Measurements from ENCODE around the gene SLC7A1.

The SLC7A1 gene

DNA sequence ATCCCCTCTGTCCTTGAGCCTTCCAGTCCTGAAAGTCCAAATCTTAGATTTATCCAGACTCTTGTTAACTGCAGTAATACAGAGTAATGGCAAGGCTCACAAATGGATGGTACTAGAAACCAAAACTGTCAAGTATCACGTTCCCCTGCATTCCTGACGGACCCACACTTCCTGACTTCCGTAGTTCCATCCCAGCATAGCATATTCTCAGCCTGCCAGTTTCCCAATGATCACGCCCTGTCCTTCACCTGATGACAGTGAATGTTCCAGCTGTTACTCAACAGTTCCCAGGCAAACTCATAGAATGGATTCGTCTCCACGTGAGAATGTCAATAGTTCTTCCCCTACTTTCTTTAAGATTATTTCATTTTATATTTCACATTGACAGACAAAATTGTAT, 33.6 kb downstream of the SLC7A1 start:
- Mint-ChIP-seq H3K27me3 (no peaks in the 10 kb centered on the region), H3K4me3 (no peak overlapping the region), H3K4me1 (ENCODE audit: low read depth) (peaks cover 11% of the 10 kb centered on the region), H3K9me3 (no peaks in the 10 kb centered on the region), H3K27ac (no peak overlapping the region), H3K36me3 (ENCODE audit: low read depth) (peaks cover 6% of the 10 kb centered on the region)
- intact Hi-C loops (cut with micrococcal nuclease), result no loop called here

- Mint-ChIP-seq H3K4me1 (ENCODE audit: low read depth) (no peaks in the 10 kb centered on the region), H3K36me3 (ENCODE audit: low read depth) (peaks cover 30% of the 10 kb centered on the region), H3K4me3 (no peak overlapping the region), H3K27me3 (no peaks in the 10 kb centered on the region), H3K9me3 (no peaks in the 10 kb centered on the region), H3K27ac (no peak overlapping the region)
- intact Hi-C loops (cut with micrococcal nuclease), result no loop called here
Observed at GRCh38 chr13:29556742-29557141, 38.7 kb downstream of the SLC7A1 start.

DNA sequence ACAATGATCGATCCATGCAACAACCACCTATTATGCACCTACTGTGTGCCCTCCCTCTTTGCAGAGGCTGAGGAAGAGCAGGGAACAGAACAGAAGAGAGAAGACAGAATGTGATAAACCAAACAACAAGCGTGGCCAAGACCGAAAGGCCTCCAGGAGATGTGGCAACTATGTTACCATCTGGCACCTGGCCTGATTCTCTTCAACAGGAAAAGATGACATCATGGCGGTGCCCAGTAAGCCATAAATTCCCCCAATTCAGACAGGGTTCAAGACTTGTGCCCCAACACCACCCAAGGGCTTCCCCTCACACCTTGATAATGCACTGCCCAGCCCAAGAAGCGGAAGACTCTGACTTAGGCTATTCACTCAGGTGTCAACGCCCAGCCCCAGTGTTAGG, 44.3 kb downstream of the SLC7A1 start:
- Mint-ChIP-seq H3K4me3 (no peak overlapping the region), H3K36me3 (ENCODE audit: low read depth) (peaks cover 77% of the 10 kb centered on the region), H3K9me3 (no peaks in the 10 kb centered on the region), H3K27me3 (no peaks in the 10 kb centered on the region), H3K27ac (no peak overlapping the region), H3K4me1 (ENCODE audit: low read depth) (no peaks in the 10 kb centered on the region)
- intact Hi-C loops (cut with micrococcal nuclease), result no loop called here

DNA sequence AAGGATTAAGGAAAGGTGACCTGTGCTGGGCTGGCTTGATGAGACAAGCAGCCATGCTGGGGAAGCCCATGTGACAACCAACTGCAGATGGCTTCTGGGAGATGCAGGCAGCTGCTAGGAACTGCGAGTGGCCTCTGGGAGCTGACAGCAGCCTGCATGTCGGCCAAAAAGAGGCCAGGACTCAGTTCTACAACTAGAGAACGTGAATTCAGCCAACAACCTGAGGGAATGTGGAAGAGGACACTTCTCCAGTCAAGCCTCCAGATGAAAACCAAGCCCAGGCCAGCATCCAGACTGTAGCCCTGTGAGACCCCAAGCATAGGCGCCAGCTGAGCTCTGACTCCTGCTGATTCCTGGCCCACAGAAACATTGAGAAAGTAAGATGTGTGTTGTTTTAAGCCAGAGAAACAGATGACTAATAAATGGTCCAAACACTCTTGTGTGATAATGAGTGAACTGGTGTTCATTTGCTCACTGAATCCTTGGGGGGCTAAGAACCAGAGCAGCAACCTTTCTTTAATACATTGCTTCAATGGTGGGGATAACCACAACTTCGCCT, 45.0 kb downstream of the SLC7A1 start:
- no peaks in the 10 kb centered on the region for H3K4me1 Mint-ChIP-seq (ENCODE audit: low read depth)
- intact Hi-C loops (cut with micrococcal nuclease), result no loop called here
- H3K27ac Mint-ChIP-seq, result no peak overlapping the region
- peaks cover 84% of the 10 kb centered on the region for H3K36me3 Mint-ChIP-seq (ENCODE audit: low read depth)
- H3K4me3 Mint-ChIP-seq, result no peak overlapping the region
- no peaks in the 10 kb centered on the region for H3K9me3 Mint-ChIP-seq
- no peaks in the 10 kb centered on the region for H3K27me3 Mint-ChIP-seq

GRCh38 chr13:29548722-29549121, 46.8 kb downstream of the SLC7A1 start:
- H3K36me3 Mint-ChIP-seq (ENCODE audit: low read depth), result peaks cover 90% of the 10 kb centered on the region
- intact Hi-C loops (cut with micrococcal nuclease), result no loop called here
- H3K27ac Mint-ChIP-seq, result no peak overlapping the region
- no peaks in the 10 kb centered on the region for H3K9me3 Mint-ChIP-seq
- no peak overlapping the region for H3K4me3 Mint-ChIP-seq
- peaks cover 3% of the 10 kb centered on the region for H3K4me1 Mint-ChIP-seq (ENCODE audit: low read depth)
- no peaks in the 10 kb centered on the region for H3K27me3 Mint-ChIP-seq

DNA sequence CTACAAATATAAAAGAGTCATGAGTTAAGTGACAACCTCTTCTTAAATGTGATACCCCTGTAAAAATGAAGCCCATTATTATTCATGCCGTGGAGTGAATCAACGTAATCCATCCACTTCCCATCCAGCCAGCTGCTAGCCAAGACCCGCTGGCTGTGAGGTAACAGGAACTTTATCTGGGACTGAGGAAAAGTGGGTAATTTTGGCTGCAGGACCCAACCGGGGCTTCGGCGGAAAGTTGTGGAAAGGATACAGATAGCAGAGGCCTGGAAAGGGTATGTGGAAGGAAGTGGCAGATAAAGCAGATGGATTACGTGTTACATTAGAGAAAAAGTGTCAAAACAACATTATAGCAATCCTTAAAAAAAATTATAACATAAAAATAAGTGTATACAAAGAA, 48.3 kb downstream of the SLC7A1 start:
- peaks cover 81% of the 10 kb centered on the region for H3K36me3 Mint-ChIP-seq (ENCODE audit: low read depth)
- H3K27ac Mint-ChIP-seq, result no peak overlapping the region
- intact Hi-C loops (cut with micrococcal nuclease), result no loop called here
- no peaks in the 10 kb centered on the region for H3K9me3 Mint-ChIP-seq
- no peak overlapping the region for H3K4me3 Mint-ChIP-seq
- no peaks in the 10 kb centered on the region for H3K27me3 Mint-ChIP-seq
- H3K4me1 Mint-ChIP-seq (ENCODE audit: low read depth), result peaks cover 9% of the 10 kb centered on the region

DNA sequence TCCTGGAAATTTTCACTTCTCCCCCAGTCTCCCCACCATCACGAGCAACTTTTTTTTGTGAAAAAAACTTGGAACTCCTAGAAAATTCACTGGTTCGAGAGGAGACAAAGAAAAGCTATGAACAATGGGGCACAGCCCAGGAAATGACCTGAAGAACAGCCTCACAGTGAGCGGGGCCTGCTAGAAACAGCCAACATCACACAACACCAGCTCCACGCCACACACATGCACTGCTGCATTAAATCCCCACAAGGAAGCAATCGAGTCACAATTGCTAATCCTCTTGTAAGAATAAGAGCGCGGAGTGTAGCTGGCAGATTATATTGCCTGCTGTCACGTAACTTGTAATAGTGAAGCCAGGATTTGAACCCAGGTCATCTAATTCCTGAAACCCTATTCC, 48.8 kb downstream of the SLC7A1 start:
- Mint-ChIP-seq H3K4me3 (no peak overlapping the region), H3K9me3 (no peaks in the 10 kb centered on the region), H3K4me1 (ENCODE audit: low read depth) (peaks cover 9% of the 10 kb centered on the region), H3K27me3 (no peaks in the 10 kb centered on the region), H3K36me3 (ENCODE audit: low read depth) (peaks cover 76% of the 10 kb centered on the region), H3K27ac (no peak overlapping the region)
- intact Hi-C loops (cut with micrococcal nuclease), result no loop called here

- intact Hi-C loops (cut with micrococcal nuclease), result no loop called here
- Mint-ChIP-seq H3K27ac (no peak overlapping the region), H3K36me3 (ENCODE audit: low read depth) (peaks cover 73% of the 10 kb centered on the region), H3K4me1 (ENCODE audit: low read depth) (peaks cover 9% of the 10 kb centered on the region), H3K9me3 (no peaks in the 10 kb centered on the region), H3K4me3 (no peak overlapping the region), H3K27me3 (no peaks in the 10 kb centered on the region)
Observed at GRCh38 chr13:29545988-29546387, 49.5 kb downstream of the SLC7A1 start.

GRCh38 chr13:29543230-29544215, 52.0 kb downstream of the SLC7A1 start:
- no peak overlapping the region for H3K27ac Mint-ChIP-seq
- no peaks in the 10 kb centered on the region for H3K9me3 Mint-ChIP-seq
- H3K4me3 Mint-ChIP-seq, result no peak overlapping the region
- H3K4me1 Mint-ChIP-seq (ENCODE audit: low read depth), result peaks cover 9% of the 10 kb centered on the region
- intact Hi-C loops (cut with micrococcal nuclease), result no loop called here
- peaks cover 55% of the 10 kb centered on the region for H3K36me3 Mint-ChIP-seq (ENCODE audit: low read depth)
- H3K27me3 Mint-ChIP-seq, result no peaks in the 10 kb centered on the region

GRCh38 chr13:29542381-29542780, 53.1 kb downstream of the SLC7A1 start:
- no peak overlapping the region for H3K27ac Mint-ChIP-seq
- H3K27me3 Mint-ChIP-seq, result no peaks in the 10 kb centered on the region
- H3K36me3 Mint-ChIP-seq (ENCODE audit: low read depth), result peaks cover 51% of the 10 kb centered on the region
- intact Hi-C loops (cut with micrococcal nuclease), result no loop called here
- H3K4me1 Mint-ChIP-seq (ENCODE audit: low read depth), result peaks cover 9% of the 10 kb centered on the region
- no peak overlapping the region for H3K4me3 Mint-ChIP-seq
- no peaks in the 10 kb centered on the region for H3K9me3 Mint-ChIP-seq

GRCh38 chr13:29541400-29541799, 54.1 kb downstream of the SLC7A1 start:
- Mint-ChIP-seq H3K36me3 (ENCODE audit: low read depth) (peaks cover 42% of the 10 kb centered on the region), H3K4me1 (ENCODE audit: low read depth) (peaks cover 9% of the 10 kb centered on the region), H3K4me3 (no peak overlapping the region), H3K27ac (no peak overlapping the region), H3K9me3 (no peaks in the 10 kb centered on the region), H3K27me3 (no peaks in the 10 kb centered on the region)
- intact Hi-C loops (cut with micrococcal nuclease), result no loop called here

DNA sequence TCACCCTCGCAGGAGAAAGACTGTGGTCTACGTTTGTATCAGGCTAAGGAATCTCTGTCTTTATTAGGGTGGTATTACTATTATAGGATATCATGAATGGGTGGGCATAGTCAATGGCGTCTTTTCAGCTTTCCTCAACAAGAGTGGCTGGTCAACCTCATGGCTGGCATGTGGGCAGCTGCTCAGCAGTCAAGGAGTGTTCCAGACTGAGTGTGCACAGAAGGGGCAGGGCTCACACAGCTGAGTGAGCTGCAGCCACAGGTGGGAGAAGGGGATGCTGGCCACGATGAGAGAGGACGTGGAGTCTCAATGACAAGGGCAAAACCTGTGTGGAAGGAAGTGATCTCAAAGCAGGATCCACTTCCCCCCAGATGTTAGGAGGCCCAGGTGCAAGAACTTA, 54.7 kb downstream of the SLC7A1 start:
- peaks cover 44% of the 10 kb centered on the region for H3K36me3 Mint-ChIP-seq (ENCODE audit: low read depth)

DNA sequence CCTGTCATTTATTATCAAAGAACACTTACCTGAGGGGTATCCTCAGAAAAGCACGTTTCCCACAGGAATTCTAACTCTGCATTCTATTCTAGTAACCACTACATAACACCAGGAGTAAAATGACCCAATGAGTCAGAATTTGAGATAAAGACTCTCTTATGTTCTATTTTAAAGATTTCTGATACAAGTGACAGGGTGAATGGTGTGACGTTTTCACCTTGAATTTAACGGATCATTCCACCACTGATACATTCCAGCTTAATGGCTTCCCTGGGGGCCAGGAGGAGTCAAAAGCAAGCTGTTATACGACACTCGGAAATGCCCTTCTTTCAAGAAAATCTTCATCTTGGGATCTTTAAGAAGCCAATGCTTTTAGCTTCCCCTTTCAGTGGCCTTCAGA, 55.2 kb downstream of the SLC7A1 start:
- peaks cover 9% of the 10 kb centered on the region for H3K4me1 Mint-ChIP-seq (ENCODE audit: low read depth)
- H3K9me3 Mint-ChIP-seq, result no peaks in the 10 kb centered on the region
- H3K4me3 Mint-ChIP-seq, result no peak overlapping the region
- intact Hi-C loops (cut with micrococcal nuclease), result no loop called here
- peaks cover 43% of the 10 kb centered on the region for H3K36me3 Mint-ChIP-seq (ENCODE audit: low read depth)
- no peak overlapping the region for H3K27ac Mint-ChIP-seq
- H3K27me3 Mint-ChIP-seq, result no peaks in the 10 kb centered on the region

More for the DNA sequence above, 54.7 kb downstream of the SLC7A1 start:
- Mint-ChIP-seq H3K27me3 (no peaks in the 10 kb centered on the region), H3K9me3 (no peaks in the 10 kb centered on the region), H3K4me3 (no peak overlapping the region), H3K27ac (no peak overlapping the region), H3K4me1 (ENCODE audit: low read depth) (peaks cover 9% of the 10 kb centered on the region)
- intact Hi-C loops (cut with micrococcal nuclease), result no loop called here

- H3K27ac Mint-ChIP-seq, result no peak overlapping the region
- H3K4me3 Mint-ChIP-seq, result no peak overlapping the region
Observed at GRCh38 chr13:29539856-29540255, 55.6 kb downstream of the SLC7A1 start.

More at GRCh38 chr13:29539856-29540255, 55.6 kb downstream of the SLC7A1 start:
- H3K36me3 Mint-ChIP-seq (ENCODE audit: low read depth), result peaks cover 41% of the 10 kb centered on the region
- intact Hi-C loops (cut with micrococcal nuclease), result no loop called here
- H3K27me3 Mint-ChIP-seq, result no peaks in the 10 kb centered on the region
- H3K9me3 Mint-ChIP-seq, result no peaks in the 10 kb centered on the region
- peaks cover 9% of the 10 kb centered on the region for H3K4me1 Mint-ChIP-seq (ENCODE audit: low read depth)

All from dendritic cell treated with granulocyte-macrophage colony-stimulating factor and Interleukin-4, amounts not matched to agents 40 ng/mL and 50 ng/mL, for 4 days (primary cell).